Stimulated activated CD8-positive, alpha-beta memory T cell treated with anti-CD3 and anti-CD28 coated beads, Interleukin-12 subunit alpha, Interleukin-12 subunit beta, amount 100 ng/mL, for 1 hour (primary cell): ENCODE data around the gene RSPH6A.

Experiments
- DNase-seq: peaks from one replicate; pipeline ENCODE4 v3.0.0-alpha.2; 2020; ENCODE audit warnings: low read depth

The RSPH6A gene

GRCh38 chr19:45779231-45780145, 35.6 kb downstream of the RSPH6A start:
- peak; percentile 50 for DNase-seq

GRCh38 chr19:45778010-45778661, 37.0 kb downstream of the RSPH6A start:
- no peak for DNase-seq

GRCh38 chr19:45777395-45777961, 37.6 kb downstream of the RSPH6A start:
- no peak for DNase-seq

GRCh38 chr19:45774765-45775164, 40.3 kb downstream of the RSPH6A start:
- no peak for DNase-seq

GRCh38 chr19:45773384-45773783, 41.7 kb downstream of the RSPH6A start:
- DNase-seq, result no peak

- DNase-seq, result no peak
These were observed 42.2 kb downstream of the RSPH6A start for GRCh38 chr19:45772912-45773311.

- DNase-seq, result no peak
These were observed 42.8 kb downstream of the RSPH6A start for GRCh38 chr19:45772130-45772840.

GRCh38 chr19:45771311-45771933, 43.7 kb downstream of the RSPH6A start:
- DNase-seq, result no peak

- peak; percentile 85 for DNase-seq
These were observed 44.7 kb downstream of the RSPH6A start for GRCh38 chr19:45770192-45771101.

GRCh38 chr19:45769821-45770191, 45.3 kb downstream of the RSPH6A start:
- DNase-seq, result peak; percentile 38

GRCh38 chr19:45768984-45769782, 45.9 kb downstream of the RSPH6A start, which contains the start of gene SIX5:
SIX5 (minus strand) TSS chr19:45769252; CDS start chr19:45768844, 408 bp downstream.
- peak; percentile 86 for DNase-seq

- DNase-seq, result no peak
These were observed 46.5 kb downstream of the RSPH6A start for GRCh38 chr19:45768655-45768983.

- no peak for DNase-seq
These were observed 47.0 kb downstream of the RSPH6A start for GRCh38 chr19:45767881-45768654.

- no peak for DNase-seq
These were observed 47.7 kb downstream of the RSPH6A start for GRCh38 chr19:45767410-45767880.

- DNase-seq, result no peak
These were observed 48.2 kb downstream of the RSPH6A start for GRCh38 chr19:45766869-45767346.

GRCh38 chr19:45766296-45766868, 48.7 kb downstream of the RSPH6A start:
- no peak for DNase-seq

- DNase-seq, result no peak
These were observed 49.3 kb downstream of the RSPH6A start for GRCh38 chr19:45765702-45766295.
